IMR-90 (cell line): ENCODE data around the gene C4orf33.

ENCODE experiments used
- BHLHE40 ChIP-seq: fragments of 150-350 bp; IDR thresholded peaks from 2 replicates; pipeline ENCODE4 v1.6.1; 2016; ENCODE audit warnings: mild to moderate bottlenecking, low read depth, low read length
- CEBPB ChIP-seq: IDR thresholded peaks from 2 replicates; pipeline ENCODE4 v1.6.1; 2012; ENCODE audit warnings: low read depth, low read length, improper control_type of control experiment
- CHD1 ChIP-seq: IDR thresholded peaks from 2 replicates; pipeline ENCODE4 v1.6.1; 2012; ENCODE audit warnings: low read depth, low read length, improper control_type of control experiment
- FOS ChIP-seq: fragments of 150-350 bp; IDR thresholded peaks from 2 replicates; pipeline ENCODE4 v1.6.1; 2016; ENCODE audit warnings: low read depth, low read length
- MAFK ChIP-seq: IDR thresholded peaks from 2 replicates; pipeline ENCODE4 v1.6.1; 2012; ENCODE audit warnings: low read depth, low read length, improper control_type of control experiment
- MXI1 ChIP-seq: IDR thresholded peaks from 2 replicates; pipeline ENCODE4 v1.6.1; 2012; ENCODE audit warnings: low read depth, mild to moderate bottlenecking, low read length, moderate library complexity, borderline replicate concordance
- NFE2L2 ChIP-seq: fragments of 150-350 bp; IDR thresholded peaks from 2 replicates; pipeline ENCODE4 v1.6.1; 2016; ENCODE audit warnings: low read depth, mild to moderate bottlenecking, low read length
- POLR2A ChIP-seq: IDR thresholded peaks from 2 replicates; pipeline ENCODE4 v1.6.1; 2012; ENCODE audit warnings: mild to moderate bottlenecking, low read depth, low read length
- RAD21 ChIP-seq: IDR thresholded peaks from 2 replicates; pipeline ENCODE4 v1.6.1; 2012; ENCODE audit warnings: low read length, improper control_type of control experiment
- RFX5 ChIP-seq: IDR thresholded peaks from 2 replicates; pipeline ENCODE4 v1.8.0; 2012; ENCODE audit warnings: low read depth, mild to moderate bottlenecking, low read length, moderate library complexity
- SMC3 ChIP-seq: fragments of 150-350 bp; IDR thresholded peaks from 2 replicates; pipeline ENCODE4 v1.6.1; 2016; ENCODE audit warnings: low read depth, mild to moderate bottlenecking, antibody characterized with exemption, low read length, moderate library complexity
- TF ChIP-seq, protein P1 (sequence below): conservative IDR thresholded peaks from 2 replicates; pipeline ENCODE4 v1.5.1; 2012; ENCODE audit warnings: mild to moderate bottlenecking, low read depth, low read length, improper control_type of control experiment
- TF ChIP-seq, protein P2 (sequence below): fragments of 150-350 bp; IDR thresholded peaks from 2 replicates; pipeline ENCODE4 v1.6.1; 2017; ENCODE audit warnings: mild to moderate bottlenecking, antibody characterized with exemption, low read length, low read depth
- TF ChIP-seq, protein P3 (sequence below): fragments of 150-350 bp; IDR thresholded peaks from 2 replicates; pipeline ENCODE4 v1.6.1; 2016; ENCODE audit warnings: low read depth, mild to moderate bottlenecking, low read length, moderate library complexity, borderline replicate concordance

DNA sequence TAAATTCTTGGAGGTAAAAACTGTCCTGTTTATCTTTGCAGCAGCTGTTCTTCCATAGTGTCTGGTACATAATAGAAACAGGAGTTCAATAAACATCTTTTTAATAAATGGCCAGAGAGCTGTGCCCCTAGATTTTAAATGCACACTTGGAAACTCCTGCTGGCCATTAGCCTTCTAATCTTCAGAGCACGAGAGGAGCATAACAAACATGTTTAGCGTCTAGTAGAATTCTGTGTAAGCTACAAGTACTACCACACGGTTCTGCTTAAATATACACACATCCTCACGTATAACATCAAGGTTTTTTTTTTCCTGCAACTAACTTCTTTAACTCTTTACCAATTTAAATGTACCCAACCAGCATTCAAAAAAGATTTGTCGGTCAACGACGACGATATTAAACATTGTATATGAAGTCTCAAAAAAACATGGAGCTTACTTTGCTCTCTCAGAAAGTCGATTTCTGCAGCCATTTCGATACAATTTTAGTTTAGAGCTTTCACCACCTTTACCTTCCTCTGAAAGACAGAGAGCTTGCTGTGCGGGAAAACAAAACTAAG lies 3.2 kb upstream of the C4orf33 start:
- TF ChIP-seq POLR2A: no peak
- TF ChIP-seq, protein P1, sequence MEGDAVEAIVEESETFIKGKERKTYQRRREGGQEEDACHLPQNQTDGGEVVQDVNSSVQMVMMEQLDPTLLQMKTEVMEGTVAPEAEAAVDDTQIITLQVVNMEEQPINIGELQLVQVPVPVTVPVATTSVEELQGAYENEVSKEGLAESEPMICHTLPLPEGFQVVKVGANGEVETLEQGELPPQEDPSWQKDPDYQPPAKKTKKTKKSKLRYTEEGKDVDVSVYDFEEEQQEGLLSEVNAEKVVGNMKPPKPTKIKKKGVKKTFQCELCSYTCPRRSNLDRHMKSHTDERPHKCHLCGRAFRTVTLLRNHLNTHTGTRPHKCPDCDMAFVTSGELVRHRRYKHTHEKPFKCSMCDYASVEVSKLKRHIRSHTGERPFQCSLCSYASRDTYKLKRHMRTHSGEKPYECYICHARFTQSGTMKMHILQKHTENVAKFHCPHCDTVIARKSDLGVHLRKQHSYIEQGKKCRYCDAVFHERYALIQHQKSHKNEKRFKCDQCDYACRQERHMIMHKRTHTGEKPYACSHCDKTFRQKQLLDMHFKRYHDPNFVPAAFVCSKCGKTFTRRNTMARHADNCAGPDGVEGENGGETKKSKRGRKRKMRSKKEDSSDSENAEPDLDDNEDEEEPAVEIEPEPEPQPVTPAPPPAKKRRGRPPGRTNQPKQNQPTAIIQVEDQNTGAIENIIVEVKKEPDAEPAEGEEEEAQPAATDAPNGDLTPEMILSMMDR: no peak
- no peak for TF ChIP-seq SMC3
- TF ChIP-seq RAD21: no peak
- no peak for TF ChIP-seq MXI1
- no peak for TF ChIP-seq MAFK
- no peak; the same call in 1 of the 2 replicates for TF ChIP-seq CHD1
- TF ChIP-seq RFX5: no peak
- TF ChIP-seq CEBPB: no peak
- TF ChIP-seq NFE2L2: no peak
- TF ChIP-seq, protein P2, sequence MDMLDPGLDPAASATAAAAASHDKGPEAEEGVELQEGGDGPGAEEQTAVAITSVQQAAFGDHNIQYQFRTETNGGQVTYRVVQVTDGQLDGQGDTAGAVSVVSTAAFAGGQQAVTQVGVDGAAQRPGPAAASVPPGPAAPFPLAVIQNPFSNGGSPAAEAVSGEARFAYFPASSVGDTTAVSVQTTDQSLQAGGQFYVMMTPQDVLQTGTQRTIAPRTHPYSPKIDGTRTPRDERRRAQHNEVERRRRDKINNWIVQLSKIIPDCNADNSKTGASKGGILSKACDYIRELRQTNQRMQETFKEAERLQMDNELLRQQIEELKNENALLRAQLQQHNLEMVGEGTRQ: no peak
- TF ChIP-seq, protein P3, sequence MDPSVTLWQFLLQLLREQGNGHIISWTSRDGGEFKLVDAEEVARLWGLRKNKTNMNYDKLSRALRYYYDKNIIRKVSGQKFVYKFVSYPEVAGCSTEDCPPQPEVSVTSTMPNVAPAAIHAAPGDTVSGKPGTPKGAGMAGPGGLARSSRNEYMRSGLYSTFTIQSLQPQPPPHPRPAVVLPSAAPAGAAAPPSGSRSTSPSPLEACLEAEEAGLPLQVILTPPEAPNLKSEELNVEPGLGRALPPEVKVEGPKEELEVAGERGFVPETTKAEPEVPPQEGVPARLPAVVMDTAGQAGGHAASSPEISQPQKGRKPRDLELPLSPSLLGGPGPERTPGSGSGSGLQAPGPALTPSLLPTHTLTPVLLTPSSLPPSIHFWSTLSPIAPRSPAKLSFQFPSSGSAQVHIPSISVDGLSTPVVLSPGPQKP: no peak
- no peak for TF ChIP-seq BHLHE40
- no peak for TF ChIP-seq FOS
